Suprapubic skin (tissue), 3 donors: Measurements from ENCODE around the gene SIGLEC15.

Experiments used
- EP300 ChIP-seq: sonication (generic); formaldehyde crosslinking; IDR thresholded peaks from one replicate; pipeline ENCODE4 v1.6.1; 2017; ENCODE audit warnings: antibody characterized with exemption
- TF ChIP-seq, protein P1 (sequence below), 2 donors: fragments of 200-600 bp in 1 of 2; fragments of 450-650 bp in 1 of 2; sonication (generic) in 1 of 2; IDR thresholded peaks; one replicate each; pipeline ENCODE4 v1.5.1; 2016 to 2019; ENCODE audit warnings: antibody characterized with exemption in 2 of 2, mild to moderate bottlenecking in 1 of 2, moderate library complexity in 1 of 2

DNA sequence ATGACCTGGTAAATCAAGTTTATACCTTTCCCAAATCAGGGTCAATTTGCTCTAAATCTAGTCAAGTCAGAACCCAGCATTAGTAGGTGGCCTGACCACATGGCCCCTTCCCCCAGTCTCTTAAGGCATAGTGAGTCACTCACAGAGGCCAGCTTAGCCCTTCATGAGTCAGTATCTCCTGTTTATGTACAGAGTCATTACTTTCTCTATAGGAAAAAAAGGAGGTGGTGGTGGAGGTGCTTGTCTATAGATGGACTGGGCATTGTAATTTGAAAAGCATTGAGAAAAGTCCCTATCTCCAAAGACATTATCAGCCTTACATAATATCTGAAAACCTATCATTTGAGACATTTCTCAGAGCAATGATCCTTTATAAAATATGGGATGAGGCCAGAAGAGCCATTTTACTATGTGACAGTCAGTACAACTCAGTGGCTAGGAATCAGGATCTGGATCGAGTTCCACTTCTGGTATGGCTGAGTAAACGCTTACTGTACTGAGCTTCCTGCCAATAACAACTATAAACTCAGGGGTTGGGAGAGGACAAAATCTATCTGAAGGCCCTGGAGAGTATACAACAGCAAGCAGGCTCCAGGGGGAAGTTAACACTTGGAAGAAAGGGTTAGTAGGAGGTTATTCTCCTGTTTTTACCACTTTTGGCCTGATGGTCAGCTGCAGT lies 22.5 kb upstream of the SIGLEC15 start:
- TF ChIP-seq, protein P1, sequence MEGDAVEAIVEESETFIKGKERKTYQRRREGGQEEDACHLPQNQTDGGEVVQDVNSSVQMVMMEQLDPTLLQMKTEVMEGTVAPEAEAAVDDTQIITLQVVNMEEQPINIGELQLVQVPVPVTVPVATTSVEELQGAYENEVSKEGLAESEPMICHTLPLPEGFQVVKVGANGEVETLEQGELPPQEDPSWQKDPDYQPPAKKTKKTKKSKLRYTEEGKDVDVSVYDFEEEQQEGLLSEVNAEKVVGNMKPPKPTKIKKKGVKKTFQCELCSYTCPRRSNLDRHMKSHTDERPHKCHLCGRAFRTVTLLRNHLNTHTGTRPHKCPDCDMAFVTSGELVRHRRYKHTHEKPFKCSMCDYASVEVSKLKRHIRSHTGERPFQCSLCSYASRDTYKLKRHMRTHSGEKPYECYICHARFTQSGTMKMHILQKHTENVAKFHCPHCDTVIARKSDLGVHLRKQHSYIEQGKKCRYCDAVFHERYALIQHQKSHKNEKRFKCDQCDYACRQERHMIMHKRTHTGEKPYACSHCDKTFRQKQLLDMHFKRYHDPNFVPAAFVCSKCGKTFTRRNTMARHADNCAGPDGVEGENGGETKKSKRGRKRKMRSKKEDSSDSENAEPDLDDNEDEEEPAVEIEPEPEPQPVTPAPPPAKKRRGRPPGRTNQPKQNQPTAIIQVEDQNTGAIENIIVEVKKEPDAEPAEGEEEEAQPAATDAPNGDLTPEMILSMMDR (IDR thresholded peaks at IDR 0.05): no peak
- TF ChIP-seq EP300: no peak
